ENCODE measurements around the gene MED16.

MED16 gene

GRCh38 chr19:892894-893689 lies at the start of gene MED16, which contains the start of gene RNU6-9:
Gene MED16, minus strand, starts transcription at chr19:893187. Its CDS starts 2,056 bp downstream, at chr19:891131.
Gene RNU6-9, plus strand, starts transcription at chr19:893484.
- DNase-seq (ENCODE audit: low spot score in 2 of 2) = peak; percentile 80 to 91
- H3K27ac Mint-ChIP-seq (ENCODE audit: low read depth) = peak within 1 kb of the TSS; percentile 100
- peak; percentile 95 for ATAC-seq (replicated peaks; ENCODE audit: extremely low read depth, poor library complexity, severe bottlenecking)

GRCh38 chr19:942133-942645 lies 49.2 kb upstream of the MED16 start:
- Mint-ChIP-seq H3K4me3 (no peak overlapping the region), H3K9me3 (no peaks in the 10 kb centered on the region), H3K27ac (ENCODE audit: low read depth) (no peak overlapping the region), H3K27me3 (no peaks in the 10 kb centered on the region), H3K4me1 (peaks cover 24% of the 10 kb centered on the region), H3K36me3 (ENCODE audit: insufficient read depth) (peaks cover 12% of the 10 kb centered on the region)
- DNase-seq (ENCODE audit: low spot score in 2 of 2) (no peak), ATAC-seq (replicated peaks; ENCODE audit: extremely low read depth, poor library complexity, severe bottlenecking) (no peak)

More at GRCh38 chr19:892894-893689, at the start of gene MED16, which contains the start of gene RNU6-9:
- H3K9me3 Mint-ChIP-seq = no peaks in the 10 kb centered on the region
- H3K27me3 Mint-ChIP-seq = no peaks in the 10 kb centered on the region
- H3K36me3 Mint-ChIP-seq (ENCODE audit: insufficient read depth) = peaks cover 41% of the 10 kb centered on the region
- H3K4me3 Mint-ChIP-seq = peak within 1 kb of the TSS; percentile 95
- peaks cover 24% of the 10 kb centered on the region for H3K4me1 Mint-ChIP-seq

- no peak for DNase-seq (ENCODE audit: low spot score in 2 of 2)
- peaks cover 12% of the 10 kb centered on the region for H3K36me3 Mint-ChIP-seq (ENCODE audit: insufficient read depth)
- H3K27me3 Mint-ChIP-seq = no peaks in the 10 kb centered on the region
- peaks cover 24% of the 10 kb centered on the region for H3K4me1 Mint-ChIP-seq
- no peak overlapping the region for H3K27ac Mint-ChIP-seq (ENCODE audit: low read depth)
- no peaks in the 10 kb centered on the region for H3K9me3 Mint-ChIP-seq
- ATAC-seq (replicated peaks; ENCODE audit: extremely low read depth, poor library complexity, severe bottlenecking) = no peak
- H3K4me3 Mint-ChIP-seq = peak overlapping the region; percentile 75
Observed at GRCh38 chr19:941292-942132, 48.5 kb upstream of the MED16 start.

- no peaks in the 10 kb centered on the region for H3K9me3 Mint-ChIP-seq
- H3K4me1 Mint-ChIP-seq = peaks cover 24% of the 10 kb centered on the region
- DNase-seq (ENCODE audit: low spot score in 2 of 2) (peak; percentile 60 to 75), ATAC-seq (replicated peaks; ENCODE audit: extremely low read depth, poor library complexity, severe bottlenecking) (peak; percentile 76)
- peaks cover 12% of the 10 kb centered on the region for H3K36me3 Mint-ChIP-seq (ENCODE audit: insufficient read depth)
- H3K27me3 Mint-ChIP-seq = no peaks in the 10 kb centered on the region
- H3K4me3 Mint-ChIP-seq = peak overlapping the region; percentile 76
- peak overlapping the region; percentile 92 for H3K27ac Mint-ChIP-seq (ENCODE audit: low read depth)
Observed at GRCh38 chr19:940591-941291, 47.8 kb upstream of the MED16 start.

GRCh38 chr19:939922-940321 lies 46.9 kb upstream of the MED16 start:
- Mint-ChIP-seq H3K9me3 (no peaks in the 10 kb centered on the region), H3K27ac (ENCODE audit: low read depth) (peak overlapping the region; percentile 92), H3K4me3 (peak overlapping the region; percentile 76), H3K27me3 (no peaks in the 10 kb centered on the region), H3K4me1 (peaks cover 24% of the 10 kb centered on the region), H3K36me3 (ENCODE audit: insufficient read depth) (peaks cover 12% of the 10 kb centered on the region)
- DNase-seq (ENCODE audit: low spot score in 2 of 2) (no peak), ATAC-seq (replicated peaks; ENCODE audit: extremely low read depth, poor library complexity, severe bottlenecking) (no peak)

- ATAC-seq (replicated peaks; ENCODE audit: extremely low read depth, poor library complexity, severe bottlenecking) (no peak), DNase-seq (ENCODE audit: low spot score in 2 of 2) (no peak)
- Mint-ChIP-seq H3K9me3 (no peaks in the 10 kb centered on the region), H3K36me3 (ENCODE audit: insufficient read depth) (peaks cover 12% of the 10 kb centered on the region), H3K27ac (ENCODE audit: low read depth) (no peak overlapping the region), H3K4me1 (peaks cover 24% of the 10 kb centered on the region), H3K4me3 (peak overlapping the region; percentile 76), H3K27me3 (no peaks in the 10 kb centered on the region)
Observed at GRCh38 chr19:939439-939838, 46.5 kb upstream of the MED16 start.

- DNase-seq (ENCODE audit: low spot score in 2 of 2) (no peak), ATAC-seq (replicated peaks; ENCODE audit: extremely low read depth, poor library complexity, severe bottlenecking) (no peak)
- H3K36me3 Mint-ChIP-seq (ENCODE audit: insufficient read depth) = peaks cover 8% of the 10 kb centered on the region
- no peak overlapping the region for H3K27ac Mint-ChIP-seq (ENCODE audit: low read depth)
- no peaks in the 10 kb centered on the region for H3K9me3 Mint-ChIP-seq
- H3K4me1 Mint-ChIP-seq = peaks cover 24% of the 10 kb centered on the region
- no peaks in the 10 kb centered on the region for H3K27me3 Mint-ChIP-seq
- H3K4me3 Mint-ChIP-seq = no peak overlapping the region
Observed at GRCh38 chr19:938233-938923, 45.4 kb upstream of the MED16 start.

GRCh38 chr19:937259-937694 lies 44.3 kb upstream of the MED16 start:
- Mint-ChIP-seq H3K27me3 (no peaks in the 10 kb centered on the region), H3K9me3 (no peaks in the 10 kb centered on the region), H3K36me3 (ENCODE audit: insufficient read depth) (peaks cover 4% of the 10 kb centered on the region), H3K4me1 (peaks cover 31% of the 10 kb centered on the region), H3K4me3 (no peak overlapping the region), H3K27ac (ENCODE audit: low read depth) (peak overlapping the region; percentile 29)
- ATAC-seq (replicated peaks; ENCODE audit: extremely low read depth, poor library complexity, severe bottlenecking) (peak; percentile 35), DNase-seq (ENCODE audit: low spot score in 2 of 2) (peak in 1 of 2 donors; percentile 39)

GRCh38 chr19:936175-936546 lies 43.2 kb upstream of the MED16 start:
- ATAC-seq (replicated peaks; ENCODE audit: extremely low read depth, poor library complexity, severe bottlenecking) = no peak
- peaks cover 4% of the 10 kb centered on the region for H3K36me3 Mint-ChIP-seq (ENCODE audit: insufficient read depth)
- H3K27me3 Mint-ChIP-seq = no peaks in the 10 kb centered on the region
- no peaks in the 10 kb centered on the region for H3K9me3 Mint-ChIP-seq
- no peak overlapping the region for H3K4me3 Mint-ChIP-seq
- peaks cover 28% of the 10 kb centered on the region for H3K4me1 Mint-ChIP-seq
- no peak for DNase-seq (ENCODE audit: low spot score in 2 of 2)
- H3K27ac Mint-ChIP-seq (ENCODE audit: low read depth) = no peak overlapping the region

- Mint-ChIP-seq H3K4me1 (peaks cover 20% of the 10 kb centered on the region), H3K36me3 (ENCODE audit: insufficient read depth) (peaks cover 5% of the 10 kb centered on the region), H3K27me3 (no peaks in the 10 kb centered on the region), H3K9me3 (no peaks in the 10 kb centered on the region), H3K27ac (ENCODE audit: low read depth) (no peak overlapping the region), H3K4me3 (no peak overlapping the region)
- ATAC-seq (replicated peaks; ENCODE audit: extremely low read depth, poor library complexity, severe bottlenecking) = no peak
- DNase-seq (ENCODE audit: low spot score in 2 of 2) = no peak
Observed at GRCh38 chr19:934865-935479, 42.0 kb upstream of the MED16 start.

GRCh38 chr19:934197-934840 lies 41.3 kb upstream of the MED16 start:
- H3K27ac Mint-ChIP-seq (ENCODE audit: low read depth) = no peak overlapping the region
- DNase-seq (ENCODE audit: low spot score in 2 of 2) (no peak), ATAC-seq (replicated peaks; ENCODE audit: extremely low read depth, poor library complexity, severe bottlenecking) (no peak)
- H3K27me3 Mint-ChIP-seq = no peaks in the 10 kb centered on the region
- H3K4me1 Mint-ChIP-seq = peaks cover 14% of the 10 kb centered on the region
- no peak overlapping the region for H3K4me3 Mint-ChIP-seq
- no peaks in the 10 kb centered on the region for H3K9me3 Mint-ChIP-seq
- peaks cover 4% of the 10 kb centered on the region for H3K36me3 Mint-ChIP-seq (ENCODE audit: insufficient read depth)

Measured in central memory CD8-positive, alpha-beta T cell (primary cell).